ENCODE results near the gene NT5DC4. TPM values are rescaled to one million over a fixed set of nuclear protein-coding genes. Genes with fewer than 3 reads are reported as not detected.
"Not testable (repeated sequence)": the region's sequence is repeated elsewhere in the genome, so short reads cannot be mapped to it uniquely, and the experiment has no call there.

NT5DC4 gene
- total RNA-seq, 1 experiment from 2014 or later = 0.22 TPM

DNA sequence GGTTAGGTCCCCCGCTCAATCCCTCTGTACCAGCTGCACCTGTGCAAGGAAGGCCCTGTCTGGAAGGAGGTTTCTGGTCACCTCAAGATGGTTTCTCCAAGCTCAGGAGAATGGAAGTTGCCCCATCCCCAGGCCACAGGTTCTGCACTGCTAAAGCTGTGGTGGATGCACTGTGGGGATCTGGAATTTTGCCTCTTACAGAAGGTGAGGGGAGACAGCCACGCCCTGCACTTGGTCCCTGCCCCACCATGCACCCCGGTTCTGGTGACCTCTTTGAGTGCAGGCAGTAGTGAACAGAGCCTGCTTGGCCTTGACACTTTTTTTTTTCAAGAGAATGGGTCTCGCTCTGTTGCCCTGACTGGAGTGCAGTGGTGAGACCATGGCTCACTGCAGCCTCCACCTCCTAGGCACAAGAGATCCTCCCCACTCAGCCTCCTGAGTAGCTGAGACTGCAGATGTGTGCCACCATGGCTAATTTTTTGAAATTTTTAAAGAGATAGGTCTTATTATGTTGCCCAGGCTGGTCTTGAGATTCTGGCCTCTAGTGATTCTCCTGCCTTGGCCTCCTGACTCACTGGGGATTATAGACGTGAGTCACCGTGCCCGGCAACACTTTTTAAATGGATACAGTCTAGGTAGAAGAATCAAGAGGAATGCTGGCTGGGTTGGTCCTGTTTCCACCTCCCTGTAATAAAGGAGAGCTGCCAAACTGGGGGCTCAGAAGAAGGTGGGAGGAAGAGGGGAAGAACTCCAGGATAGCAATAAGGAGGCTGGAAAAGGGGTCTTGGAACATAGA, 5.8 kb upstream of the NT5DC4 start:
- ATAC-seq (peak; percentile 88), DNase-seq (ENCODE audit: low read depth, low spot score) (peak; percentile 55)
- H3K79me2 ChIP-seq (ENCODE audit: insufficient read depth, low read length) = no peaks in the 10 kb centered on the region
- H3K9ac ChIP-seq (ENCODE audit: low read length) = no peak overlapping the region
- H3K9me3 ChIP-seq (ENCODE audit: control insufficient read depth in 1 of 2, insufficient read depth in 1 of 2, low read depth in 1 of 2, low read length in 2 of 2) = no peaks in the 10 kb centered on the region
- POLR2A ChIA-PET = no interaction called here
- H4K20me1 ChIP-seq (ENCODE audit: insufficient read depth) = no peaks in the 10 kb centered on the region
- no TSS peak for BruUV-seq (replicated peaks)
- no peak overlapping the region for H3K4me3 ChIP-seq (replicated peaks in 1 of 2; ENCODE audit: low read depth in 1 of 2, low read length in 2 of 2)
- no peaks in the 10 kb centered on the region for H3K9me2 ChIP-seq (ENCODE audit: insufficient read depth)
- TF ChIP-seq, protein P1, sequence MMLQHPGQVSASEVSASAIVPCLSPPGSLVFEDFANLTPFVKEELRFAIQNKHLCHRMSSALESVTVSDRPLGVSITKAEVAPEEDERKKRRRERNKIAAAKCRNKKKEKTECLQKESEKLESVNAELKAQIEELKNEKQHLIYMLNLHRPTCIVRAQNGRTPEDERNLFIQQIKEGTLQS (IDR thresholded peaks at IDR 0.05) = no peak
- TF ChIP-seq POLR2A (IDR thresholded peaks at IDR 0.05; ENCODE audit: borderline replicate concordance, extremely low read depth, insufficient read depth, insufficient read length) = no peak
- TF ChIP-seq POLR2AphosphoS5 (IDR thresholded peaks at IDR 0.05; ENCODE audit: low read depth, low read length) = no peak
- no peak for TF ChIP-seq SRF (IDR thresholded peaks at IDR 0.05; ENCODE audit: low read depth)
- no peak for TF ChIP-seq ELF1 (IDR thresholded peaks at IDR 0.05; ENCODE audit: borderline replicate concordance, low read depth)
- peak; percentile 84 for TF ChIP-seq FOSL1 (IDR thresholded peaks at IDR 0.05; ENCODE audit: low read depth)
- TF ChIP-seq JUND (IDR thresholded peaks at IDR 0.05) = peak; percentile 74
- no peak for TF ChIP-seq ZFX (IDR thresholded peaks at IDR 0.05)
- no peak for TF ChIP-seq SP1 (IDR thresholded peaks at IDR 0.05; ENCODE audit: low read depth)
- no peak for TF ChIP-seq EGR1 (IDR thresholded peaks at IDR 0.05; ENCODE audit: low read depth)
- no peak for TF ChIP-seq TCF7L2 (IDR thresholded peaks at IDR 0.05; ENCODE audit: borderline replicate concordance, extremely low read depth, insufficient read depth, insufficient read length)
- TF ChIP-seq YY1 (IDR thresholded peaks at IDR 0.05; ENCODE audit: extremely low read depth, insufficient replicate concordance, low read depth, low read length) = peak; percentile 41
- TF ChIP-seq CBX3 (IDR thresholded peaks at IDR 0.05; ENCODE audit: low read depth) = peak; percentile 73
- no peak for TF ChIP-seq SIN3A (IDR thresholded peaks at IDR 0.05; ENCODE audit: low read depth)
- no peak overlapping the region for H3K27ac ChIP-seq (ENCODE audit: low read depth, low read length)
- CTCF ChIA-PET = interaction anchor here (1.6 kb wide), 1 partner anchor 11 kb away, joined by 7 read pairs; no protein-coding TSS in a partner anchor
- no peaks in the 10 kb centered on the region for H3K36me3 ChIP-seq (ENCODE audit: control insufficient read depth in 1 of 2, insufficient read depth in 2 of 2, low read length in 2 of 2)
- no peaks in the 10 kb centered on the region for H3K27me3 ChIP-seq (ENCODE audit: insufficient read depth, low read length)
- H3K4me2 ChIP-seq (ENCODE audit: low read length) = peak overlapping the region; percentile 62
- RAD21 ChIA-PET (ENCODE audit: low non-redundant PET in 1 of 2, low total read pairs in 2 of 2, uncharacterized antibody in 2 of 2, unreplicated experiment in 2 of 2) = no interaction called here
- H3K4me1 ChIP-seq (ENCODE audit: control insufficient read depth in 1 of 2, insufficient read depth in 2 of 2, low read length in 2 of 2) = peaks cover 11 to 32% of the 10 kb centered on the region in 2 experiments
- intact Hi-C loops (cut with micrococcal nuclease) = no loop called here
- peak overlapping the region; percentile 50 for H2AFZ ChIP-seq (ENCODE audit: low read depth, low read length, poor library complexity, severe bottlenecking)

DNA sequence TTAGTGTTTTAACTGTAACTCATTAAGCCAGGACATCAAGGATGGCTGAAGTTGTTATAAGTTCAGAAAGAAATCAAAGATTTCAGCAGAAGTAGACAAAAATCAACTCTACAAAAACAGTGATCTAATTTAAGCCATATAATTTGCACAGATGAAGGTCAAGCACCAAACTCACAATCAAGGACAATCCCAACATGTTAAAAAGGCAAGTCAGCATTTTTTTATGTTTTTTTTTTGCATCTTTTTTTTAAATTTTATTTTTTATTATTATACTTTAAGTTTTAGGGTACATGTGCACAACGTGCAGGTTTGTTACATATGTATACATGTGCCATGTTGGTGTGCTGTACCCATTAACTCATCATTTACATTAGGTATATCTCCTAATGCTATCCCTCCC, 4.7 kb upstream of the NT5DC4 start:
- H4K20me1 ChIP-seq (ENCODE audit: insufficient read depth); H3K4me3 ChIP-seq (replicated peaks in 1 of 2; ENCODE audit: low read depth in 1 of 2, low read length in 2 of 2); POLR2A ChIA-PET; H3K36me3 ChIP-seq (ENCODE audit: control insufficient read depth in 1 of 2, insufficient read depth in 2 of 2, low read length in 2 of 2); H3K9ac ChIP-seq (ENCODE audit: low read length); H3K9me3 ChIP-seq (ENCODE audit: control insufficient read depth in 1 of 2, insufficient read depth in 1 of 2, low read depth in 1 of 2, low read length in 2 of 2); H3K4me2 ChIP-seq (ENCODE audit: low read length); BruUV-seq (replicated peaks); intact Hi-C loops (cut with micrococcal nuclease); H3K27ac ChIP-seq (ENCODE audit: low read depth, low read length); H3K79me2 ChIP-seq (ENCODE audit: insufficient read depth, low read length); H3K27me3 ChIP-seq (ENCODE audit: insufficient read depth, low read length); DNase-seq (ENCODE audit: low read depth, low spot score); ATAC-seq; RAD21 ChIA-PET (ENCODE audit: low non-redundant PET in 1 of 2, low total read pairs in 2 of 2, uncharacterized antibody in 2 of 2, unreplicated experiment in 2 of 2); H3K9me2 ChIP-seq (ENCODE audit: insufficient read depth): not testable (repeated sequence)
- Histone ChIP-seq H3K4me1 (ENCODE audit: control insufficient read depth in 1 of 2, insufficient read depth in 2 of 2, low read length in 2 of 2) (peaks cover 11 to 32% of the 10 kb centered on the region in 2 experiments), H2AFZ (ENCODE audit: low read depth, low read length, poor library complexity, severe bottlenecking) (peak overlapping the region; percentile 50)
- CTCF ChIA-PET = interaction anchor here (1.6 kb wide), 1 partner anchor 10 kb away, joined by 7 read pairs; no protein-coding TSS in a partner anchor

DNA sequence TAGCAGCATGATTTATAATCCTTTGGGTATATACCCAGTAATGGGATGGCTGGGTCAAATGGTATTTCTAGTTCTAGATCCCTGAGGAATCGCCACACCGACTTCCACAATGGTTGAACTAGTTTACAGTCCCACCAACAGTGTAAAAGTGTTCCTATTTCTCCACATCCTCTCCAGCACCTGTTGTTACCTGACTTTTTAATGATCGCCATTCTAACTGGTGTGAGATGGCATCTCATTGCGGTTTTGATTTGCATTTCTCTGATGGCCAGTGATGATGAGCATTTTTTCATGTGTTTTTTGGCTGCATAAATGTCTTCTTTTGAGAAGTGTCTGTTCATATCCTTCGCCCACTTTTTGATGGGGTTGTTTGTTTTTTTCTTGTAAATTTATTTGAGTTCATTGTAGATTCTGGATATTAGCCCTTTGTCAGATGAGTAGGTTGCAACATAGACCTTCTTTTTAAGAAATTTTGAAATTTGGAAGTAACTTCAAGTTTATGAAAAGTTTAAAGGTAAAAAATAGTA, 3.9 kb upstream of the NT5DC4 start:
- BruUV-seq (replicated peaks); POLR2A ChIA-PET; DNase-seq (ENCODE audit: low read depth, low spot score); H3K4me3 ChIP-seq (replicated peaks in 1 of 2; ENCODE audit: low read depth in 1 of 2, low read length in 2 of 2); H3K36me3 ChIP-seq (ENCODE audit: control insufficient read depth in 1 of 2, insufficient read depth in 2 of 2, low read length in 2 of 2); H2AFZ ChIP-seq (ENCODE audit: low read depth, low read length, poor library complexity, severe bottlenecking); H3K9ac ChIP-seq (ENCODE audit: low read length); ATAC-seq; H4K20me1 ChIP-seq (ENCODE audit: insufficient read depth); H3K79me2 ChIP-seq (ENCODE audit: insufficient read depth, low read length); RAD21 ChIA-PET (ENCODE audit: low non-redundant PET in 1 of 2, low total read pairs in 2 of 2, uncharacterized antibody in 2 of 2, unreplicated experiment in 2 of 2); H3K4me2 ChIP-seq (ENCODE audit: low read length); H3K27me3 ChIP-seq (ENCODE audit: insufficient read depth, low read length); H3K27ac ChIP-seq (ENCODE audit: low read depth, low read length); H3K9me3 ChIP-seq (ENCODE audit: control insufficient read depth in 1 of 2, insufficient read depth in 1 of 2, low read depth in 1 of 2, low read length in 2 of 2); H3K9me2 ChIP-seq (ENCODE audit: insufficient read depth); intact Hi-C loops (cut with micrococcal nuclease): not testable (repeated sequence)
- CTCF ChIA-PET = interaction anchor here (0.8 kb wide), 1 partner anchor 10 kb away, joined by 3 read pairs; no protein-coding TSS in a partner anchor
- peaks cover 11 to 32% of the 10 kb centered on the region in 2 experiments for H3K4me1 ChIP-seq (ENCODE audit: control insufficient read depth in 1 of 2, insufficient read depth in 2 of 2, low read length in 2 of 2)
